Activated CD4-positive, alpha-beta T cell treated with anti-CD3 and anti-CD28 coated beads, Interleukin-2, amount 10 ng/mL, durations not matched to agents 7 days and 5 days (primary cell): Measurements from ENCODE around the gene USP20. TPM values are rescaled to one million over a fixed set of nuclear protein-coding genes. Genes with fewer than 3 reads are reported as not detected.
A peak's percentile ranks its signal among the peaks of the same experiment; 100 is the strongest.

Experiments
- CTCF ChIA-PET: fragments of 350-600 bp; sonication (Branson Sonifier 250); formaldehyde crosslinking; loops from one replicate; lab custom pipeline; 2021; ENCODE audit warnings: antibody characterized with exemption; lab: Charles Lee
- POLR2A ChIA-PET: fragments of 350-600 bp; sonication (Branson Sonifier 250); formaldehyde crosslinking; loops from one replicate; lab custom pipeline; 2021; ENCODE audit warnings: antibody characterized with exemption; lab: Charles Lee
- DNase-seq: peaks from one replicate; pipeline ENCODE4 v3.0.0-alpha.2; 2020
- H3K27ac Mint-ChIP-seq: one replicate; pipeline ENCODE4 v1.8.0; 2021; ENCODE audit warnings: mild to moderate bottlenecking, moderate library complexity, mixed read lengths
- H3K27me3 Mint-ChIP-seq: one replicate; pipeline ENCODE4 v1.8.0; 2021; ENCODE audit warnings: mixed read lengths
- H3K36me3 Mint-ChIP-seq: one replicate; pipeline ENCODE4 v1.8.0; 2021; ENCODE audit warnings: low read depth, mixed read lengths
- H3K4me1 Mint-ChIP-seq: one replicate; pipeline ENCODE4 v1.8.0; 2021; ENCODE audit warnings: mixed read lengths
- H3K4me3 Mint-ChIP-seq: one replicate; pipeline ENCODE4 v1.8.0; 2021; ENCODE audit warnings: mild to moderate bottlenecking, moderate library complexity, mixed read lengths
- H3K9me3 Mint-ChIP-seq: one replicate; pipeline ENCODE4 v1.8.0; 2021; ENCODE audit warnings: mixed read lengths
- total RNA-seq, 2 experiments: library from RNA; stranded (reverse); gene quantifications; one replicate each; pipeline ENCODE4 v1.2.3, GENCODE V29; 2021

USP20 gene
- total RNA-seq, 2 experiments from 2014 or later: 90.8 to 105 TPM

- Mint-ChIP-seq H3K4me1 (peaks cover 78% of the 10 kb centered on the region), H3K4me3 (peak overlapping the region; percentile 57), H3K27ac (peak overlapping the region; percentile 87), H3K9me3 (no peaks in the 10 kb centered on the region), H3K27me3 (no peaks in the 10 kb centered on the region), H3K36me3 (peaks cover 71% of the 10 kb centered on the region)
- CTCF ChIA-PET: interaction anchor here (0.7 to 1.8 kb wide), 6 partner anchors 10 to 819 kb away, joined by 3 to 6 read pairs (median 3); no protein-coding TSS in a partner anchor
- DNase-seq: peak; percentile 87
- POLR2A ChIA-PET: interaction anchor here (0.6 to 0.7 kb wide), 3 partner anchors 13 to 28 kb away, joined by 4 to 8 read pairs (median 4); partner anchors contain the start of genes C9orf78 and USP20
These were observed 27.9 kb downstream of the USP20 start for GRCh38 chr9:129863059-129863690.

DNA sequence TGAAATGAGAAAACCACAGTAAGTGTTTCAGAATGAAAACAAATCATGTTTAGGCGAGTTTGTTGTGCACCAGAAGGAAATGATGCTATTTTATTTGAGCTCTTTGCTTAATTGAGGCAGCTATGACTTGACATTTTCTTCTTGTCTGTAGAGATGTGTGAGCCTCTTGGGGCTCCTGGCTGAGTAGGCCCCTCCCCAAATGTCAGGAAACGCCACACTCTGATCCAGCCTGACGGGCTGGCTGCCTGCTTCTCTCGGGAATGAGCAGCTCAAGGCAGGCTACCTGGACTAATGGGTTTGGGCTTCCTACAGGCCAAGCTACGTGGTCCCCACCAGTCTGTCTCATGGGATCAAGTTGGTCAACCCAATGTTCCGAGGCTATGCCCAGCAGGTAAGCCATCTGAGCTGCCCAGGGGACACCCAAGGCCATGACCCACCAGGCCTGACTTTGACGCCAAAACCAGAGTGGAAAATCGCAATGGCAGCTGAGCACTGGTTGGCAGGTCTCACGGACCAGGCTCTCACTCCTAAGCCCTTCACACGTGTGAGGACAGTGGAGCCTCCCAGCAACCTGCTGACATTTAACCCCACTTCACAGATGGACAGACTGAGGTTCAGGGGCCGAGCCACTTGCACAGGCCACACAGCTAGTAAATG, 29.9 kb downstream of the USP20 start:
- Mint-ChIP-seq H3K4me3 (peak overlapping the region; percentile 5), H3K27ac (peak overlapping the region; percentile 89), H3K27me3 (no peaks in the 10 kb centered on the region), H3K9me3 (no peaks in the 10 kb centered on the region), H3K36me3 (peaks cover 74% of the 10 kb centered on the region), H3K4me1 (peaks cover 91% of the 10 kb centered on the region)
- DNase-seq: no peak
- POLR2A ChIA-PET: interaction anchor here (0.7 kb wide), 1 partner anchor 210 kb away, joined by 3 read pairs; no protein-coding TSS in a partner anchor
- CTCF ChIA-PET: interaction anchor here (0.9 to 3.1 kb wide), 7 partner anchors 10 to 177 kb away, joined by 3 to 9 read pairs (median 4); partner anchors contain the start of gene FNBP1

DNA sequence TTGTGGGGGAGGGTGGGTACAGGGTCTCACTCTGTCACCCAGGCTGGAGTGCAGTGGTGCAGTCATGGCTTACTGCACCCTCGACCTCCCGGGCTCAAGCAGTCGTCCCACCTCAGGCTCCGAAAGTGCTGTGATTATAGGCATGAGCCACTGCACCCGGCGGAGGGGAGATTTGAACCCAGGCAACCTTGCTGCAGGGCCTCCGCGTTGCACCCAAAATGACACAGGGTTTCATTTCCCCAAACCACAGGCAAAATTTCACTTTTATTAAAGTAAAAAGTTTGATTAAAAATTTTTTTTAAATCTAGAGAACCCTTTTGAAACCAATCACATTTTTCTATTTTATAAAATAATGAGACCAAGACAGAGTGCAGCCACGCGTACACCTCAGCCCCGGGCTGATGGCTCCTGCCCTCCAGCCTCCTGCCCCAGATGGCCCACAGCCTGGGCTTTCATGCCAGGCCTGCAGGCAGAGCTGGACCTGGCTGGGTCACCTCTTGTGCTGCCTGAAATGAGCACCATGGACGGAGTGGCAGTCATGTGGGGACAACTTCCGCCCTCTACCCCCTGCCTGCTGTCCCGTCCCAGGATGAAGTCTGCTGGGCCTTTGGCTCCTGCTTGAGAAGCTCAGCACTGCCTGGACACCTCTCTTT, 30.5 kb downstream of the USP20 start:
- ChIA-PET CTCF (interaction anchor here (0.9 to 3.1 kb wide), 4 partner anchors 10 to 177 kb away, joined by 3 to 9 read pairs (median 4); partner anchors contain the start of gene FNBP1), POLR2A (interaction anchor here (0.7 kb wide), 1 partner anchor 209 kb away, joined by 3 read pairs; no protein-coding TSS in a partner anchor)
- peaks cover 77% of the 10 kb centered on the region for H3K36me3 Mint-ChIP-seq
- no peak for DNase-seq
- H3K27ac Mint-ChIP-seq: peak overlapping the region; percentile 89
- H3K4me1 Mint-ChIP-seq: peaks cover 94% of the 10 kb centered on the region
- no peaks in the 10 kb centered on the region for H3K27me3 Mint-ChIP-seq
- no peaks in the 10 kb centered on the region for H3K9me3 Mint-ChIP-seq
- H3K4me3 Mint-ChIP-seq: peak overlapping the region; percentile 35

GRCh38 chr9:129866394-129867135, 31.3 kb downstream of the USP20 start:
- H3K36me3 Mint-ChIP-seq: peaks cover 76% of the 10 kb centered on the region
- peaks cover 94% of the 10 kb centered on the region for H3K4me1 Mint-ChIP-seq
- ChIA-PET POLR2A (no interaction called here), CTCF (interaction anchor here (0.9 to 3.1 kb wide), 3 partner anchors 19 to 63 kb away, joined by 3 to 10 read pairs (median 9); partner anchors contain the start of gene TOR1B)
- peak overlapping the region; percentile 89 for H3K27ac Mint-ChIP-seq
- peak; percentile 76 for DNase-seq
- no peaks in the 10 kb centered on the region for H3K27me3 Mint-ChIP-seq
- H3K9me3 Mint-ChIP-seq: no peaks in the 10 kb centered on the region
- peak overlapping the region; percentile 35 for H3K4me3 Mint-ChIP-seq

- POLR2A ChIA-PET: interaction anchor here (1.2 kb wide), 1 partner anchor 20 kb away, joined by 3 read pairs; no protein-coding TSS in a partner anchor
These were observed 32.1 kb downstream of the USP20 start for GRCh38 chr9:129867136-129868022.

GRCh38 chr9:129868023-129868871, 33.0 kb downstream of the USP20 start:
- DNase-seq: no peak
- Mint-ChIP-seq H3K9me3 (no peaks in the 10 kb centered on the region), H3K27me3 (no peaks in the 10 kb centered on the region), H3K36me3 (peaks cover 75% of the 10 kb centered on the region), H3K4me3 (peak overlapping the region; percentile 59), H3K27ac (peak overlapping the region; percentile 95), H3K4me1 (peaks cover 87% of the 10 kb centered on the region)
- ChIA-PET CTCF (interaction anchor here (0.6 to 4.7 kb wide), 10 partner anchors 10 to 1515 kb away, joined by 3 to 22 read pairs (median 6); no protein-coding TSS in a partner anchor), POLR2A (interaction anchor here (1.2 kb wide), 1 partner anchor 19 kb away, joined by 3 read pairs; no protein-coding TSS in a partner anchor)

More at GRCh38 chr9:129867136-129868022, 32.1 kb downstream of the USP20 start:
- H3K36me3 Mint-ChIP-seq: peaks cover 76% of the 10 kb centered on the region
- H3K9me3 Mint-ChIP-seq: no peaks in the 10 kb centered on the region
- CTCF ChIA-PET: interaction anchor here (0.6 to 4.7 kb wide), 10 partner anchors 10 to 1516 kb away, joined by 3 to 22 read pairs (median 8); partner anchors contain the start of gene TOR1B
- no peaks in the 10 kb centered on the region for H3K27me3 Mint-ChIP-seq
- no peak overlapping the region for H3K4me3 Mint-ChIP-seq
- H3K4me1 Mint-ChIP-seq: peaks cover 93% of the 10 kb centered on the region
- H3K27ac Mint-ChIP-seq: peak overlapping the region; percentile 89
- DNase-seq: no peak

GRCh38 chr9:129868872-129869486, 33.7 kb downstream of the USP20 start:
- Mint-ChIP-seq H3K36me3 (peaks cover 75% of the 10 kb centered on the region), H3K9me3 (no peaks in the 10 kb centered on the region), H3K27ac (peak overlapping the region; percentile 95), H3K27me3 (no peaks in the 10 kb centered on the region), H3K4me3 (peak overlapping the region; percentile 59), H3K4me1 (peaks cover 84% of the 10 kb centered on the region)
- peak; percentile 94 for DNase-seq
- ChIA-PET POLR2A (interaction anchor here (1.2 kb wide), 1 partner anchor 18 kb away, joined by 3 read pairs; no protein-coding TSS in a partner anchor), CTCF (interaction anchor here (0.6 to 4.7 kb wide), 7 partner anchors 11 to 351 kb away, joined by 3 to 22 read pairs (median 9); no protein-coding TSS in a partner anchor)

- Mint-ChIP-seq H3K4me1 (peaks cover 77% of the 10 kb centered on the region), H3K9me3 (no peaks in the 10 kb centered on the region), H3K27ac (peak overlapping the region; percentile 95), H3K4me3 (peak overlapping the region; percentile 59), H3K27me3 (no peaks in the 10 kb centered on the region), H3K36me3 (peaks cover 77% of the 10 kb centered on the region)
- POLR2A ChIA-PET: no interaction called here
- no peak for DNase-seq
- CTCF ChIA-PET: interaction anchor here (0.7 to 4.7 kb wide), 11 partner anchors 10 to 738 kb away, joined by 3 to 22 read pairs (median 6); partner anchors contain the start of genes GPR107 and TOR1A
These were observed 34.6 kb downstream of the USP20 start for GRCh38 chr9:129869585-129870501.

DNA sequence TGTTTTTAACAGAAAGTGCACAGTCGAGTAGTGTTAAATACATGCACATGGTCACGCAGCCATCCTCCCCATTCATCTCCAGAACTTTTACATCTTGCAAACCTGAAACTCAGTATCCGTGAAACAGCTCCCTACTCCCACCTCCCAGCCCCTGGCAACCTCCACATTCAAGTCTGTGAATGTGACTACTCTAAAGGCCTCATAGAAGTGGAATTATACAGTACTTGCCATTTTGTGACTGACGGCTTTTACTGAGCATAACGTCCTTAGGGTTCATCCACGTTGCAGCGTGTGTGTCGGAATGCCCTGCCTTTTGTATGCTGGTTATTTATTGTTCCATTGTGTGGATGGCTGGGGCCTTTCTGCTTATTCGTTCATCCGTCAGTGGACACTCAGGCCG, 35.8 kb downstream of the USP20 start:
- no peak for DNase-seq
- CTCF ChIA-PET: interaction anchor here (0.7 to 4.7 kb wide), 5 partner anchors 14 to 739 kb away, joined by 3 to 22 read pairs (median 4); partner anchors contain the start of gene GPR107
- Mint-ChIP-seq H3K4me1 (peaks cover 67% of the 10 kb centered on the region), H3K27ac (peak overlapping the region; percentile 95), H3K27me3 (no peaks in the 10 kb centered on the region), H3K9me3 (no peaks in the 10 kb centered on the region), H3K4me3 (peak overlapping the region; percentile 6), H3K36me3 (peaks cover 73% of the 10 kb centered on the region)
- POLR2A ChIA-PET: no interaction called here
